Adipocyte (in vitro differentiated cells): ENCODE results near the gene SLC7A4.
"Not testable (repeated sequence)": the region's sequence is repeated elsewhere in the genome, so short reads cannot be mapped to it uniquely, and the experiment has no call there.

Experiments used
- DNase-seq: peaks from one replicate; pipeline ENCODE4 v3.0.0-alpha.2; 2015; ENCODE audit warnings: low read depth
- H3K27me3 ChIP-seq: replicated peaks from 2 replicates; pipeline ENCODE4 v1.7.0; 2013; ENCODE audit warnings: mild to moderate bottlenecking, low read length, moderate library complexity; ENCODE audit not compliant: control insufficient read depth, insufficient read depth
- H3K36me3 ChIP-seq: 2 replicates; pipeline ENCODE4 v1.7.0; 2013; ENCODE audit warnings: low read length, mild to moderate bottlenecking, moderate library complexity; ENCODE audit not compliant: control insufficient read depth, insufficient read depth, severe bottlenecking
- H3K4me1 ChIP-seq: 2 replicates; pipeline ENCODE4 v1.7.0; 2013; ENCODE audit warnings: mild to moderate bottlenecking, low read length, moderate library complexity; ENCODE audit not compliant: control insufficient read depth, insufficient read depth
- H3K4me3 ChIP-seq: 2 replicates; pipeline ENCODE4 v1.7.0; 2013; ENCODE audit warnings: mild to moderate bottlenecking, low read length, moderate library complexity
- H3K9ac ChIP-seq: 2 replicates; pipeline ENCODE4 v1.7.0; 2013; ENCODE audit warnings: mild to moderate bottlenecking, low read length, moderate library complexity
- H3K9me3 ChIP-seq: 2 replicates; pipeline ENCODE4 v1.7.0; 2013; ENCODE audit warnings: mild to moderate bottlenecking, low read length, moderate library complexity; ENCODE audit not compliant: control insufficient read depth

Gene SLC7A4

DNA sequence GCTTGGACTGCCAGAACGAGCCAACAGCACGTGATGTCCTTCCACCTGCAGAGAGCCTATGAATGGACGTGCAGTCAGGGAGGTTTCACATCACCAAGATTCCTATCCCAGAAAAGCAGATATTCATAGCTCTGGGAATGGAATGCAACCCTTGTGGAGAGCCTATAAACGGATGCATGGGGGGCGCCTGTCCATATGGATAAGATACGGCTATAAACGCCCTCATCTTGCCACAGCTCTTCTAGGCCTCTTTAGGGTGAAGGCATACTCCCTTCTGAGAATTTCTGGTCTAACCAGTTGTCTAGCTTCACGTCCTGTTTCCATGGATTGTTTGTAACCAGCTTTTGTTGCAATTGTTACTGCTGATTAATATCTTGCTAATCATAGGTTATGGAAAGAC lies 39.4 kb upstream of the SLC7A4 start:
- H3K36me3 ChIP-seq, H3K27me3 ChIP-seq, DNase-seq, H3K4me1 ChIP-seq, H3K9me3 ChIP-seq, H3K4me3 ChIP-seq, H3K9ac ChIP-seq: not testable (repeated sequence)

DNA sequence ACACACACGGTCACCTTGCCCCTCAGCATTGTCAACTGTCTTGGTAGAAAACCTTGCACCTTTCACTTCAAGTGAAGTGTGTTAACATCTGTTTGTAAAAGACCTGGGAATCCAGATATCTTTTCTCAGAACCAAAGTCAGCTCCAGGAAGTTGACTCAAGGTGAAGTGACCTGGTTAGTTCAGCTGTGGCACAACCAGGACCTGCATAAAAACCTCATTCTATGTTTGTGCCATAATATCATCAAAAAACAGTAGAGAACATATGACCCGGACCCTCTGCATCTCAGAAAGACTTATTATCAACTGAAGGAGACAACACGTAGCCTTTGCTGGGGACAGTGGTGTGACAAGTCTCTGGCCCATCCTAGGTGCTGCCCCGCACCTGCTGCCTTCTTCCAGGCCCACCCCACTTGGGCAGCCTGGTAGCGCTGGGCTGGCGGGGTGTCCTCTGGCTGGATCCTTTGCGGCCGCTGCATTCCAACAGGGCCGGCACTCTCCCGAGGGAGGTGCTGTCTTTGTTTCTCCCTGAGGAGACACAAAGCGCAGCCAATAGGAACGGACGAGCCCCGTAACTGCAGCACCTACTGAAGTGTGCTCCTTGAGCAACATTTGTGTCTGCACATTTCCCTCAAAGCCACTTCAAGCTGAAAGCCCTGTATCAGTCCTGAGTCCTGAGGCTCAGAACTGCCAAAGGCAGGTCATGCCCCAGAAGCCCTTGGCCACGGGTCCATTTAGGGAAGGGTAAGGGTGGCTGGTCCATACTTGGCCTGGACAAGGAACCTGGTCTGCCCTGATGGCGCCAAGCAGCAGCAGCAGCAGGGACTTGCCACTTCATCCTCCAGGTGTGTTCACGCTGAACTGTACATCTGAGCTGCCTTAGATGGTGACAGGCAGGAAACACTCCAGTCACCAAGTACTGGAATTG lies 38.6 kb upstream of the SLC7A4 start:
- H3K4me1 ChIP-seq: no peaks in the 10 kb centered on the region
- peaks cover 1% of the 10 kb centered on the region for H3K27me3 ChIP-seq
- H3K9ac ChIP-seq: no peak overlapping the region
- no peaks in the 10 kb centered on the region for H3K36me3 ChIP-seq
- no peak overlapping the region for H3K4me3 ChIP-seq
- DNase-seq: no peak
- peaks cover 5% of the 10 kb centered on the region for H3K9me3 ChIP-seq

DNA sequence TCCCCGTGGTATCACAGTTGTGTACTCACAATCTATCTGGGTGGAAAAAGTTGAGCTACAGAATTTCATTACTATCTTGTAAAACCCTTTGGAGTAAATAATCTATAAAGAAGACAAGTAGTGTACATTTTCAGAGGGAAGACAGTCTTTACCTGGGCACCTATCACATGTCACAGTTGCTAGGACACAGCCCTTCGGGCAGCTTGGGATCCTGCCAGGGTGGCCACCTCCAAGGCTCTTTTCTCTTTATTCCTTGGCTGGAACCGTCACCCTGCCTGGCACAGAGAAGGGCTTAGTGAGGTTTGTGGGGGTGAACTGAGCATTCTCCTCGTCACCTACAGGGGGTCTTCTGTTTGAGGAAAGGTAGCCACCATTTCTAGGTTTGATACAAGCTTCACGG lies 37.0 kb upstream of the SLC7A4 start:
- DNase-seq: no peak
- peaks cover 4% of the 10 kb centered on the region for H3K27me3 ChIP-seq

DNA sequence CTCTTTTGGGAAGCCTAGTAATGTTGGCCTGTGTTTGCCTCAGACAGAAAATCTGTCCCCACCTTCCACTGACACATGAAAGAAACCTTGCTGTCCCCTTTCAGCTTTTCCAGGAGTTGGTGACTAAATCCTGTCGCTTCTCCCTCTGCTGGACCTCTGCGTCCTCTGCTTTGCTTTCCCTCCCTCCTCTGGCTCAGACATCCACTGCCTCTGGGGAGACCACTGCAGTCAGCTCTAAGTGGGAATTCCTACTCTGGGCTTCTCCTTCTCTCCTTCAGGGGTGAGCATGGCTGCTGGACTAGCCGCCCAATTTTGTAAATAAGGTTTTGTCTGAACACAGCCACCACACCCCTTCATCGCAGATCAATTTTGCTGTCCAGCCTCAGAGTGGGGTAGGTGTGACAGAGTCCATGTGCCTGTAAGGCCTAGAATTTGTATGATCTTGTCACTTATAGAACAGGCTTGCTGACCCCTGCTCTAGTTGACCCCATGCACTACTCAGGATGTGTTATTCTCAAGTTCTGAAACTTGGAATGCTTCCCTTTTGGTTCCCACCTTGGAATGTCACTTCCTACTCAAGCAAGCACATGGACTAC lies 36.4 kb upstream of the SLC7A4 start:
- no peak for DNase-seq
- no peak overlapping the region for H3K4me3 ChIP-seq
- no peaks in the 10 kb centered on the region for H3K36me3 ChIP-seq
- no peak overlapping the region for H3K9ac ChIP-seq
- H3K4me1 ChIP-seq: no peaks in the 10 kb centered on the region
- H3K9me3 ChIP-seq: peaks cover 5% of the 10 kb centered on the region
- peaks cover 4% of the 10 kb centered on the region for H3K27me3 ChIP-seq

More for the DNA sequence above, 37.0 kb upstream of the SLC7A4 start:
- Histone ChIP-seq H3K4me1 (no peaks in the 10 kb centered on the region), H3K4me3 (no peak overlapping the region), H3K9me3 (peaks cover 5% of the 10 kb centered on the region), H3K9ac (no peak overlapping the region), H3K36me3 (no peaks in the 10 kb centered on the region)

DNA sequence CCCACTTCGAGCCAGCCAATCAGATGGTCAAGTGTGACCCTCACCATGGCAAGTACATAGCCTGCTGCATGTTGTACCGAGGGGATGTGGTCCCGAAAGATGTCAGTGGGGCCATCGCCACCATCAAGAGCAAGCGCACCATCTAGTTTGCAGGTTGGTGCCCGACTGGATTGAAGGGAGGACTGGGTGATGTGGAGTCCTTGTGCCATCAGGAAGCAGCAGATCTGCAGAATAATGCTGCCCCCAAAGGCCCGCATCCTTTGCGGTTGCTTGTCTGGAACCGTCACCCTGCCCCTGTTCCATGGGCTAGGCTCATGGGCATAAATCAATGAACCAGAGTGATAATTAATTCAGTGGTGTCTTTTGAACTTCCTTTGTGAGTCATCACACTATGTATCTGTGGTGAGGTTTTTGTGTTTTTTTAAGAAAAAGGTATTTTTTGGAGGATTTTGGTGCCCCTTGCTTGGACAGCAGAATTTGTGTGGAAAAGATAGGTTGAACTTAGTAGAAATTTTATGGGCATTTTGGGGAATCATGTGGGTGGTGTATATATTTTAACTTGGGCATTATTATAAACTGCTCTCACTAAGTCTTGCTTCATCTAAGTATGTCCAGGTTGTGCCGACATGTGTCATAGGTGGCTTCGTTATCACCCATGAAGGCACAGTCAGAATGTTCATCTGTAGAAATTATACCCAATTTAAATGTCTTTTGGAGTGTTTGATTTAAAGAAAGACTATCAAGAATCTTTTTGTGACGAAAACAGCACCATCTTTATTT lies 35.7 kb upstream of the SLC7A4 start:
- Histone ChIP-seq H3K9ac (no peak overlapping the region), H3K27me3 (peaks cover 4% of the 10 kb centered on the region), H3K4me3 (no peak overlapping the region), H3K36me3 (no peaks in the 10 kb centered on the region), H3K9me3 (peaks cover 5% of the 10 kb centered on the region), H3K4me1 (no peaks in the 10 kb centered on the region)
- no peak for DNase-seq

DNA sequence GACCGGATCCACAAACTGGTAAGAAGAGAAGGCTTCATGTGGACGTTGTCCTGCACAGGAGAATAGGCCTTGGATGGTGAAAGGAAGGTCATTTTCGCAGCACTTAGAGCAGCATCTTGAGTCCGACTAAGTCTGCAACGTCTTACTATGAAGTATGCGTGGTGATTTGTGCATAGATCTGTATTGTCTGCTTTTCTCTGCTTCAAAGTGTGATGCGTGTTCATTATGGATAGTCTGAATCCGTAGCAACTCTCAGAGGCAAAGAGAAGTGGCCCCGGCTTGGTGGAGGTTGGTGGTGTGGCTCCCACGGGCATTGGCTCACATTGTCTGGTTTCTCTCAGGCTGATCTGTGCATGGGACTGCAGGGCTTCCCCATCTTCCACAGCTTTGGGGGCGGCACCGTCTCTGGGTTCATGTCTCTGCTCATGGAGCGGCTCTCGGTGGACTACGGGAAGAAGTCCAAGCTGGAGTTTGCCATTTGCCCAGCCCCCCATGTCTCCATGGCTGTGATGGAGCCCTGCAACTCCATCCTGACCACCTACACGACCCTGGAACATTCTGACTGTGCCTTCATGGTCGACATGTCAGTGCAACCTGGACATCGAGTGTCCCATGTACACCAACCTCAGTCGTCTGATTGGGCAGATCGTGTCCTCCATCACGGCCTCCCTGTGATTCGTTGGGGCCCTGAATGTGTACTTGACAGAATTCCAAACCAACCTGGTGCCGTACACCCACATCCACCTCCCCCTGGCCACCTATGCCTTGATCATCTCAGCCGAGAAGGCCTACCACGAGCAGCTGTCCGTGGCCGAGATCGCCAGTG lies 34.9 kb upstream of the SLC7A4 start:
- H3K27me3 ChIP-seq: peaks cover 4% of the 10 kb centered on the region
- H3K36me3 ChIP-seq: no peaks in the 10 kb centered on the region
- no peak for DNase-seq
- H3K9ac ChIP-seq: no peak overlapping the region
- peaks cover 5% of the 10 kb centered on the region for H3K9me3 ChIP-seq
- H3K4me1 ChIP-seq: no peaks in the 10 kb centered on the region
- no peak overlapping the region for H3K4me3 ChIP-seq

DNA sequence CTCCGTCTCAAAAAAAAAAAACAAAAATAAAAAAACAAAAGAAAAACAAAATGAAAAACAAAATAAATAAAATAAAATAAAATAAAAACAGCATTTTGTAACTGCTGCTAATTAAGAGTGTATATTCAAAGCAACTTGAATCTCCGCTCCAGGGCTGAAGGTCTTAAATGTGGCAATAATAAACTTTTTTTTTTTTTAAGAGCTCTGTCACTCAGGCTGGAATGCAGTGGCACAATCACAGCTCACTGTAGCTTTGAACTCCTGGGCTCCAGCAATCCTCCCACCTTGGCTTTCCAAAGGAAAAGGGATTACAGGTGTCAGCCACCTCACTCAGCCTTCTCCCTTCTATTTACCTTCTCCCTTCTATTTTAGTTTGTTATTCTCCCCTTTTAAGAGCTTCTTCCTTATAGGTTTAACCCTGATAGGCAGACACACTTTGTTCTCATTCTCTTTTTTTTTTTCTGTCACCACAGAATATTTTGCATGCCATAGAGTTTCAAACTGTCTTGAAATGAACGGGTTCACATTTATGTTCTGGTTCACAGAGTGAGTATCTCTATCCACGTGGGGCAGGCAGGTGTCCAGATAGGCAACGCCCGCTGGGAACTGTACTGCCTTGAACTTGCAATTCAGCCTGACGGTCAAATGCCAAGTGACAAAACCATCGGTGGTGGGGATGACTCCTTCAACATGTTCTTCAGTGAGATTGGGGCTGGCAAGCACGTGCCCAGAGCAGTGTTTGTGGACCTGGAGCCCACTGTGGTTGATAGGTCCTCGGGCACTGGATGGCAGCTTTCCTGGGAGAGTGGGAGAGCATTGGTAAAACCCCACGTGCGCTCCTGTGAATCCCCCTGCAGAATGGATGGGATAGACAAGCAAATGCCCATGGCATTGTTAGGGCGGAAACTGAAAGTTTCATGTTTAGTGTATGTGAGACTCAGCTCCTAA lies 32.8 kb upstream of the SLC7A4 start:
- H3K4me3 ChIP-seq: no peak overlapping the region
- no peak overlapping the region for H3K9ac ChIP-seq
- peak; percentile 11 for DNase-seq

DNA sequence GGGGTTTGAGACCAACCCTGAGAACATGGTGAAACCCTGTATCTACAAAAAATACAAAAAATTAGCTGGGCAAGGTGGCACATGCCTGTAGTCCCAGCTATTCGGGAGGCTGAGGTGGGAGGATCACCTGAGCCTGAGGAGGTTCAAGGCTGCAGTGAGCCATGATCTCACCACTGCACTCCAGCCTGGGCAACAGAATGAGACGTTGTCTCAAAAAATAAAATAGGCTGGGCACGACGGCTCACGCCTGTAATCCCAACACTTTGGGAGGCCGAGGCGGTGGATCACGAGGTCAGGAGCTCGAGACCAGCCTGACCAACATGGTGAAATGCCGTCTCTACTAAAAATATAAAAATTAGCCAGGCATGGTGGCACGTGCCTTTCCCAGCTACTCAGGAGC lies 32.1 kb upstream of the SLC7A4 start:
- H3K27me3 ChIP-seq, H3K4me3 ChIP-seq, H3K36me3 ChIP-seq, H3K9ac ChIP-seq, H3K4me1 ChIP-seq, DNase-seq, H3K9me3 ChIP-seq: not testable (repeated sequence)

More for the DNA sequence above, 32.8 kb upstream of the SLC7A4 start:
- H3K9me3 ChIP-seq: no peaks in the 10 kb centered on the region
- H3K4me1 ChIP-seq: no peaks in the 10 kb centered on the region
- H3K36me3 ChIP-seq: no peaks in the 10 kb centered on the region
- peaks cover 4% of the 10 kb centered on the region for H3K27me3 ChIP-seq

DNA sequence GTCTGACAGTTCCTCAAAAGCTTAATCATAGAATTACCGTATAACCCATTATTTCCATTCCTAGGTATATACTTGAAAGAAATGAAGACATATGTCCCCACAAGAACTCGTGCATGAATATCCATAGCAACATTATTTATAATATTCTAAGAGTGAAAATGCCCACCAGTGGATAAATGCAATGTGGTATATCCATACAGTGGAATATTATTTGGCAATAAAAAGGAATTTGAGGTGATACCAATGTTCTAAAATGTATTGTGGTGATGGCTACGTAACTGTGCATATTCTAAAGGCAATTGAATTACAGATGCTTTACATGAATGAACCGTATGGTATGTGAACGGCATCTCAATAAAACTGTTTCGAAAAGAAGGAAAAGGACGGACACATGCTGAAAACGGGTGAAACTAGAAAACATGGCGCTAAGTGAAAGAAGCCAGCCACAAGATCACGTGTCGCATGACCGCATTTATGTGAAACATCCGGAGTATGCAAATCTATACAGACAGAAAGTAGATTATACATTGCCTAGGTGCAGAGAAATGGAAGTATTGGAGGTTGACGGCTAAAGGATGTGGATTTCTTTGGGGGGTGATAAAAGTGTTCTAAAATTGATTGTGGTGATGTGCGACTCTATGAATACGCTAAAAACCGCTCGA lies 29.4 kb upstream of the SLC7A4 start:
- not testable (repeated sequence) for H3K9me3 ChIP-seq, H3K4me1 ChIP-seq, H3K9ac ChIP-seq, H3K27me3 ChIP-seq, DNase-seq, H3K36me3 ChIP-seq, H3K4me3 ChIP-seq

DNA sequence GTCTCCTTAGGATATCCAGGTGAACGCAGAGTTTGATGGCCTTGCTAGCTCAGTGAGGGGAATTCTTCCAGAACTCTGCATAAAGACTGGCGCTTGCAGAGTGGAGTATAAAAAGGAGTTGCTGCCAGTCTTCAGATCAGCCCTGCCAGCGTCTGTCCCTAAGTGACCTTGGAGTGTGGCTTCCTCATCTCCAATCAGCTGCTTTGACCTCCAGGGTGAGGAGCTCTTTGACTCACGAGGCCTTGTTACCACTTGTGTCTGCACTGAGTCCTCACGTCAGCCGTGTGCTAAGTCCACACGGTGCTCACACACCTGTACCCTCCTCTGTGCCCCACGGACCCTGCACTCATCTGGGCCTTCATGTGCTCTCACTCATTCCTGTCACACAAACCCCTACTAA lies 28.0 kb upstream of the SLC7A4 start:
- not testable (repeated sequence) for H3K9me3 ChIP-seq, H3K9ac ChIP-seq, DNase-seq, H3K4me3 ChIP-seq, H3K4me1 ChIP-seq, H3K36me3 ChIP-seq
- H3K27me3 ChIP-seq: peaks cover 12% of the 10 kb centered on the region
